Globus pallidus (tissue), 1 donor: ENCODE data around the gene FAAP24.
"Not testable (repeated sequence)": the region's sequence is repeated elsewhere in the genome, so short reads cannot be mapped to it uniquely, and the experiment has no call there.

ENCODE experiments used
- DNase-seq: peaks from one replicate; pipeline ENCODE4 v3.0.0-alpha.2; 2015; ENCODE audit warnings: low spot score

Gene FAAP24

DNA sequence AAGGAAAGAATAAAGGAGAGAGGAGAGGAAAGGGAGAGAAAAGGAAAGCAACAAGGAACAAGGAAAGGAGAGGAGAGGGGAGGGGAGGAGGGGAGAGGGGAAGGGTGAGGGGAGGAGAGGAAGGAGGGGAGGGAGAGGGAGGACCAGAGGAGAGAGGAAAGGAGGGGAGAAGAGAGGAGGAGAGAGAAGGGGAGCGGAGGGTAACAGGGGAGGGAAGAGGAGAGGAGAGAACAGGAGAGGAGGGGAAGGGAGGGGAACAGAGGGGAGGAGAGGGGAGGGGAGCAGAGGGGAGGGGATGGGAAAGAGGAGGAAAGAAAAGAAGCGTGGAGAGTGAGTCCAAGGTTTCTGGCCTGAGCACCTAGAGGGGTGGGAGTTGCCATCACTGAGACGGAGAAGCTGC is 26.7 kb downstream of the FAAP24 start:
- DNase-seq: no peak

DNA sequence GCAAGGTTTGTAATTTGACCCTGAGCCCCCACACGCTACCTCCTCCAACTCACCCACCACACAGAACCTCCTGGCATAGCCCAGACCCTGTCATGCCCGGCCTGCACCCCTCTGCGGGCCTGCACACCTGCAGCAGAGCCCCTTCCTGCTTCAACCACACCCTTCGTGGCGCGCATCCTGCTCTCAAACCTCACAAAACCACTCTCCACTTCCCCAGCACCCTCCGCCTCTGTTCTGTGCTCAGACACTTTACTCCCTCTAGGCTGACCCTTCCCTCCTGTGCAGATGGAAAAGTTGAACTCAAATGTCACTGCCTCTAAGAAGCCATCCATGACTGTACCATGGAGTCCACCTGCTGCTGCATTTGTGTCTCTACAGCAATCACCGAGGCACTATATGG is 28.5 kb downstream of the FAAP24 start:
- DNase-seq: no peak

DNA sequence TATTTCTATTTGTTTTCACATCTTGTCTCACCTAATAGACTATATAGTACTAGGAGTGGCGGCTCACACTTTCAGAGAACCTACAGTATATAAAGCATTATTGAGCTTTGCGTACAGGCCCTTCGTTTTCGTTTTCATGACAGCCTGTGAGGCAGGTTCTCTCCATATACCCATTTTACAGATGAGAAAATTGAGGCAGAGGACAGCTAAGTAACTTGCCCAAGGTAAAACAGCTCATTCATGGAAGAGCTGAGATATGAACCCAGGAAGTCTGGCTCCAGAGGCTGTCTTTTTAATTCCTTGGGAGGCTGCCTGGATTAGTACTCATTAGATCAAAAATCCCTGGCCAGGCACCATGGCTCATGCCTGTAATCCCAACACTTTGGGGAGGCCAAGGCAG is 28.9 kb downstream of the FAAP24 start:
- no peak for DNase-seq

DNA sequence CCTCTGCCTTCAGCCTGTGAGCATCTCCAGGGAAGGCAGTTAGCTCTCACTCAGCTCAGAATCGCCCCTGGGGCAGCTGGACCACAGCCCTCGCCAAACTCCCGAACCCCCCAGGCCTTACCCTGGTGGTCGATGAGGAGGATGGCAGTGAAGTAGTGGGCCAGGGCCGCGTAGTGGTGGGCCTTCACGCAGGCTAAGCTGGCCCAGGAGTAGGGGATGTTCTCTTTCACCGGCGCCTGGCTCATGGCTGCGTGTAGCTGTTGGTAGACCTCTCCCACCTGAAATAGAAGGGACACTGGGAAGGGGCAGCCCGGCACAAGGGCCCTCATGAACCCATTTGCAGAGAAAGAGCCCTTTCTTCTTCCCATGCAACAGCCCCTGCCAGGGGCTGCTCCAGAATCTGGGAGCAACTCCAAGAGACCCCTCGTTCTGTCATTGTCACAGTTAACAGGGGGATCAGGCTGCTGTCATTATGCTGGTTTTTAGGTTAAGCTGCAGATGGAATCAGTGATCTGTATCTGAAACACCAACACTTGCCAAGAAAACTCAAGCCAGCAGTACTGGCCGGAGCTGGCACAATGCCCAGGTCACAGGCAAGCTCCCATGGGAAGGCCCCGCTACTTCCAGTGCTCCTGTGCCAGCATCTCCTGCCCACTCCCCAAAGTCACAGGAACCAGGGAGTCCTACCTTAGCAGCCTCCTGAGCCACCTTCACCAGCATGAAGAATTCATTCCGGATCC is 30.3 kb downstream of the FAAP24 start:
- DNase-seq: peak; percentile 5

DNA sequence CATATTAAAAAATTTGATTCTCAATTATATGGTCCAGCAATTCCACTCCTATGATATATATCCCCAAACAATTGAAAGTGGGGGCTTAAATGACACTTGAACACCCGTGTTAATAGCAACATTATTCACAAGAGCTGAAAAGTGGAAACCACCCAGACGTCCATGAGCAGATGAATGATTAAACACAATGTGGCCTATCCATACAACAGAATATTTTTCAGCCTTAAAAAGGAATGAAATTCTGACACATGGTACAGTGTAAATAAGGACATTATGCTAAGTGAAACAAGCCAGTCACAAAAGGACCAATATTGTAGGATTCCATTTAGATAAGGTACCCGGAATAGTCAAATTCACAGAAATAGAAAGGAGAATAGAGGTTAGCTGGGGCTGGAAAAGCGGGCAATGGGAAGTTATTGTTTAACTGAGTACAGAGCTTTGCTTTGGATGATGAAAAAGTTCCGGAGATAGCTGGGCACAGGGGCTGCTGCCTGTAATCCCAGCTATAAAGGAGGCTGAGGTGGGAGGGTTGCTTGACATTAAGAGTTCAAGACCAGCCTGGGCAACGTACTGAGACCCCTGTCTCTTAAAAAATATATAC is 31.5 kb downstream of the FAAP24 start:
- DNase-seq: not testable (repeated sequence)

DNA sequence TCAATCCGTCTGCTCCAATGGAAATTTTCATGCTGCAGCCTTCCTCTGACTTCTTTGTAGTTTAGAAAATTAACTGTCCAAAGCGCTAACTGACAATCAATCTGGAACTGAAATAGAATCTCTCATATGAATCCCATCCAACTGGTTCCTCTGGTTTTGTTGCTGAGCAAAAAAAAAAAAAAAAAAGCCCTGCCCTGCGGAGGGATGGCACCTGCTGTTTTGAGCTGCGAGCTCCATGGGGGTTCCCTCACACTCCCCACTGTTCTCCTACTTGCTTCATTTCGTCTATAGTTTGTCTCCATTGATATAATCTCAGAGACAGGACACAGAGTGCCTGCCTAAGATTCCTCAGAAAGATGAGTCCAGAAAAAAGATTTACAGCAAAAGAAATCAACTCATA is 33.4 kb downstream of the FAAP24 start:
- no peak for DNase-seq

DNA sequence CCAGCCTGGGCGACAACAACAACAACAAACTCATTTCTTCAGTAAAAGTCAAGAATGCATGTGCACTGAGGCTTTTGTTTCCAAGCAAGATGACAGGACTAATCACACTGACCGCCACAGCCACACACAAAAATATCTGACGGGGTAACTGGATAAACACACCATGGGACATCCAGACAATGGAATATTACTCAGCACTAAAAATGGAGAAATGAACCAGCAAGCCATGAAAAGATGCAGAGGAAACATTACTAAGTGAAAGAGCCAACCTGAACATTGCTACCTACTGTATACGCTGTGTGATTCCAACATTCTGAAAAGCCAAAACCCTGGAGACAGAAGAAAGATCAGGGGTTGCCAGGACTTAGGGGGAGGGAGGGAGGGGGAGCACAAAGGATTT is 36.7 kb downstream of the FAAP24 start:
- DNase-seq: no peak

DNA sequence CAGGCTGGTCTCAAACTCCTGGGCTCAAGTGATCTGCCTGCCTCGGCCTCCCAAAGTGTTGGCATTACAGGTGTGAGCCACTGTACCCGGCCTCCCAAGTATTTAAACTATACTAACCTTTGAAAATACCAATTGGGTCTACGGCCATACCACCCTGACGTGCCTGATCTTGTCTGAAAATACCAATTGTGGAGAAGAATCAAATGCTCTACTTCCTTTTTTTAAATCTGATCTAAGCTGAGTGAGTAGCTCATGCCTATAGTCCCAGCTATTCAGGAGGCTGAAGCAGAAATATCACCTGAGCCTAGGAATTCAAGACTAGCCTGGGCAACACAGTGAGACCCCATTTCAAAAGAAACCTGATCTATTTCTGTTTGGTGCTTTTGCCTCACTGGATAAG is 38.8 kb downstream of the FAAP24 start:
- not testable (repeated sequence) for DNase-seq

DNA sequence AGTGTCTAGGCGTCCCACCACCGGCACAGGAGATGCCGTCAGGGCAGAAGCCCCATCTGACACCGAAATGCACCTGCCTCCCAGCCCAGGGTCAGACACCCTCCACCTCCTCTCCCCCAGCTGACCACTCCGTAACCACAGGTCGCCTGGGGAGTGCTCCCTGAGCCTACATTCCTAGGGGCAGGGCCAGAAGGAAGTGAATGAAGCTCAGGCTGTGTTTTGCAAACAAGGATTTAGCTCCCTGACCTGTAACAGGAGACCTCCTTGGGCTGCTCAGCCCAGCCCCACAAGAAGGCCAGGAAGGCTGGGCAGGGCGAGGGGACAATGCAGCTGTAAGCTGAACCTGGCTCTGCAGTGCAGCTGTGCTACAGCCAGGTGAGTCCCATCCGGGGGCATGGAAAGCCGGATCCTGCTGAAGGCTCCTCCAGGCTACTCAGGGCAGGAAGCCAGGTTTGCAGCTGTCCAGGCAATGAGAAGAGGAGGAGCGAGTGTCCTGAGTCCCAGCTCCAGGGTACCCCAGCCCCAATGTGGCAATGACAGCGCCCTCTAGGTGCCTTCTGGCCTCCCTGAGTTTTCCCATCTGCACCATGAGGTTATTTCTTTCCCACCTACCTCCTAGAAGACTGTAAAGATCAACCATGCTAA is 50.6 kb downstream of the FAAP24 start:
- DNase-seq: no peak

DNA sequence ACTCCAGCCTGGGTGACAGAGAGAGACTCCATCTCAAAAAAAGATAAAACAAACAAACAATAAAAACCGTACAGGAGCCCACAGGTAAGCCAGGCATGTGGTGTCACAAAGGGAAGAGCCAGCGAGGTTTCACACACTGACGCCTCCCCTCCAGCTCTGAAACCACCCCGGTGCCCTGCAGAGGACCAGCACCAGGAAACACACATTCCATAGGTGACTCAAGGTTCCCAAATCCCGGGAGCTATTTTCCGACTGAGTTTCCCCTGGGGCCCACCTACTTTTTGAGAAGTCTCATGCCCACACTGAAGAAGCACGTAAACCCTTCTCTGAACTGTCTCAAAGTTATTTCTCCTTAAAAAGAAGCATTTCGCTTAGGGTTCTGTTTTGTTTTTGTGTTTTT is 52.4 kb downstream of the FAAP24 start:
- DNase-seq: no peak

DNA sequence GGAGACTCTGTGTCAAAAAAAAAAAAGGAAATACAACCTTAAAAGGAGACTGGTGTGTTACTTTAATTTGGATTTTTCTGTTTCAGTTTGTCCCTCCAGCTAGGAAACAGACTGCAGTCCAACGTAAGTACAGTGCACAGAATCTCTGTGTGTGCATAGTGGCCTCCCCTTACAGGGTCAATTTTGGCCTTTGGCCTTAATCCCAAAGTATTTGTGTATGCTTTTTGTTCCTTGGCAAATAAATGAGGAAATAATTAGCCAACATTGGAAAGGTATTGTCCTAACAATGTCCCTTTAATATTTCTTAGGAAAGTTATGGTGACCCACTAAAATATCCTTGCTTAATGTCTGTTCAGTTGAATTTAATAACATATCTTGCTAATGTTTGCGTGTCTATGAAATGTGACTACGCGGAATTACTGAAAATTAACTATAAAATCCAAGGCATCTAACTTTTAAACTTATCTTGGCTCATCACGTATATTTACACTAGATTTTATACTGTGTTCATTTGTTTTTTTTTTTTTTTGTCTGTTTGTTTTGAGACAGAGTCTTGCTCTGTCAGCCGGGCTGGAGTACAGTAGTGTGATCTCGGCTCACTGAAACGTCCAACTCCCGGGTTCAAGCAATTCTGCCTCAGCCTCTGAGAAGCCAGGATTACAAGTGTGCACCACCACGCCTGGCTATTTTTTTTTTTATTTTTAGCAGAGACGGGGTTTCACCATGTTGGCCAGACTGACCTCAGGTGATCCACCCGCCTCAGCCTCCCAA is 53.6 kb downstream of the FAAP24 start:
- DNase-seq: not testable (repeated sequence)

DNA sequence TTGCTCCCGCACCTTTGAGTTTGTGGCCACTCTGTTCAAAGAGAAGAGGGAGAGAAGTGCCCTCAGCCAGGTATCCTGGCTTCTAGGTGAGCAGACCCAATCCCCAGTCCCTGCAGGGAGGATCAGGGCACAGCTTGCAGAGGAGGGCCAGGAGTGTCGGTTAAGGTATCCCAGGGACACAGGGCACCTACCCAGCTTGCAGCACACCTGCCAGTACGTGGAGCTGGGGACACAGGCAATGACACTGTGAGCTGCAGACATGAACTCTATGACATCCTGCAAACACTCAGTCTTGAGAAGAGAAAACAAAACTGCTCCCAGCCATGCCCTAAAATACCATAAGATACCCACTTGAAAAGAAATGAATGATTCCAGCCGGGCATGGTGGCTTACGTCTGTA is 54.6 kb downstream of the FAAP24 start:
- not testable (repeated sequence) for DNase-seq
